Measurements from ENCODE around the gene GALNS. TPM values are rescaled to one million over a fixed set of nuclear protein-coding genes. Genes with fewer than 3 reads are reported as not detected.

GALNS gene
- polyA plus RNA-seq, 1 experiment: 11.6 TPM

GRCh38 chr16:88834670-88835069 lies 22.1 kb downstream of the GALNS start:
- H3K27ac ChIP-seq (ENCODE audit: low read depth, low read length): no peak overlapping the region
- no peak for DNase-seq (ENCODE audit: low read depth, low spot score)
- no peak overlapping the region for H3K4me3 ChIP-seq (ENCODE audit: low read depth, low read length)
- TF ChIP-seq, protein P1, sequence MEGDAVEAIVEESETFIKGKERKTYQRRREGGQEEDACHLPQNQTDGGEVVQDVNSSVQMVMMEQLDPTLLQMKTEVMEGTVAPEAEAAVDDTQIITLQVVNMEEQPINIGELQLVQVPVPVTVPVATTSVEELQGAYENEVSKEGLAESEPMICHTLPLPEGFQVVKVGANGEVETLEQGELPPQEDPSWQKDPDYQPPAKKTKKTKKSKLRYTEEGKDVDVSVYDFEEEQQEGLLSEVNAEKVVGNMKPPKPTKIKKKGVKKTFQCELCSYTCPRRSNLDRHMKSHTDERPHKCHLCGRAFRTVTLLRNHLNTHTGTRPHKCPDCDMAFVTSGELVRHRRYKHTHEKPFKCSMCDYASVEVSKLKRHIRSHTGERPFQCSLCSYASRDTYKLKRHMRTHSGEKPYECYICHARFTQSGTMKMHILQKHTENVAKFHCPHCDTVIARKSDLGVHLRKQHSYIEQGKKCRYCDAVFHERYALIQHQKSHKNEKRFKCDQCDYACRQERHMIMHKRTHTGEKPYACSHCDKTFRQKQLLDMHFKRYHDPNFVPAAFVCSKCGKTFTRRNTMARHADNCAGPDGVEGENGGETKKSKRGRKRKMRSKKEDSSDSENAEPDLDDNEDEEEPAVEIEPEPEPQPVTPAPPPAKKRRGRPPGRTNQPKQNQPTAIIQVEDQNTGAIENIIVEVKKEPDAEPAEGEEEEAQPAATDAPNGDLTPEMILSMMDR (IDR thresholded peaks at IDR 0.05; ENCODE audit: low read depth, low read length): no peak
- H3K9me3 ChIP-seq (ENCODE audit: control insufficient read depth, insufficient read depth, low read length): no peaks in the 10 kb centered on the region
- H3K27me3 ChIP-seq (ENCODE audit: control insufficient read depth, insufficient read depth, low read length): no peaks in the 10 kb centered on the region
- POLR2A ChIA-PET: no interaction called here
- CTCF ChIA-PET: no interaction called here

- Histone ChIP-seq H3K9me3 (ENCODE audit: control insufficient read depth, insufficient read depth, low read length) (no peaks in the 10 kb centered on the region), H3K27me3 (ENCODE audit: control insufficient read depth, insufficient read depth, low read length) (no peaks in the 10 kb centered on the region), H3K27ac (ENCODE audit: low read depth, low read length) (no peak overlapping the region), H3K4me3 (ENCODE audit: low read depth, low read length) (no peak overlapping the region)
- no peak for DNase-seq (ENCODE audit: low read depth, low spot score)
- ChIA-PET CTCF (no interaction called here), POLR2A (interaction anchor here (0.6 kb wide), 1 partner anchor 46 kb away, joined by 4 read pairs; no protein-coding TSS in a partner anchor)
- TF ChIP-seq, protein P1 (IDR thresholded peaks at IDR 0.05; ENCODE audit: low read depth, low read length): no peak
These were observed 23.7 kb downstream of the GALNS start for GRCh38 chr16:88833086-88833485.

DNA sequence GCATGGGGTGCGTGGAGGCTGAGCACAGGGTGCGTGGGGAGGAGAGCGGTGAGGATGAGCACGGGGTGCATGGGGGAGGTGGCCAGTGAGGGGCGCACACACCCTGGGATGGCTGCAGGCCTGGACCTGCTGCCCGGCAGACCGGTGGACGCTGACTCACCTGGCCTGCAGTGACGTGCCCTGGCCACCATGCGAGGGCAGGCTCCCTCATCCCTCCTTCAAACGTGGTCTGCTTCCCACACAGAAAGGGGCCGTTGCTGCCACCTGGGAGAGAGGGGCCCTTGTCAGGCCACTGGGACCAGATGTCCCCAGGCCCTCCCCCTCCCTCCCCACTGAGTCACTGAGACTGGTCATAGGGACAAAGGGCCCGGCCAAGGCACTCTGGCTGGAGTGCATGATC lies 24.9 kb downstream of the GALNS start:
- TF ChIP-seq, protein P1 (IDR thresholded peaks at IDR 0.05; ENCODE audit: low read depth, low read length): no peak
- CTCF ChIA-PET: no interaction called here
- H3K9me3 ChIP-seq (ENCODE audit: control insufficient read depth, insufficient read depth, low read length): no peaks in the 10 kb centered on the region
- no peak for DNase-seq (ENCODE audit: low read depth, low spot score)
- H3K4me3 ChIP-seq (ENCODE audit: low read depth, low read length): no peak overlapping the region
- POLR2A ChIA-PET: no interaction called here
- no peak overlapping the region for H3K27ac ChIP-seq (ENCODE audit: low read depth, low read length)
- no peaks in the 10 kb centered on the region for H3K27me3 ChIP-seq (ENCODE audit: control insufficient read depth, insufficient read depth, low read length)

- Histone ChIP-seq H3K27ac (ENCODE audit: low read depth, low read length) (no peak overlapping the region), H3K27me3 (ENCODE audit: control insufficient read depth, insufficient read depth, low read length) (no peaks in the 10 kb centered on the region), H3K9me3 (ENCODE audit: control insufficient read depth, insufficient read depth, low read length) (no peaks in the 10 kb centered on the region), H3K4me3 (ENCODE audit: low read depth, low read length) (no peak overlapping the region)
- POLR2A ChIA-PET: no interaction called here
- CTCF ChIA-PET: interaction anchor here (0.6 to 1.3 kb wide), 3 partner anchors 58 to 94 kb away, joined by 3 to 5 read pairs (median 3); no protein-coding TSS in a partner anchor
- TF ChIP-seq, protein P1 (IDR thresholded peaks at IDR 0.05; ENCODE audit: low read depth, low read length): no peak
- no peak for DNase-seq (ENCODE audit: low read depth, low spot score)
These were observed 26.0 kb downstream of the GALNS start for GRCh38 chr16:88830783-88831182.

- Histone ChIP-seq H3K4me3 (ENCODE audit: low read depth, low read length) (no peak overlapping the region), H3K27me3 (ENCODE audit: control insufficient read depth, insufficient read depth, low read length) (no peaks in the 10 kb centered on the region), H3K9me3 (ENCODE audit: control insufficient read depth, insufficient read depth, low read length) (no peaks in the 10 kb centered on the region), H3K27ac (ENCODE audit: low read depth, low read length) (no peak overlapping the region)
- ChIA-PET POLR2A (no interaction called here), CTCF (interaction anchor here (0.6 to 1.3 kb wide), 3 partner anchors 59 to 93 kb away, joined by 3 to 5 read pairs (median 3); no protein-coding TSS in a partner anchor)
- TF ChIP-seq, protein P1 (IDR thresholded peaks at IDR 0.05; ENCODE audit: low read depth, low read length): no peak
- DNase-seq (ENCODE audit: low read depth, low spot score): no peak
These were observed 26.5 kb downstream of the GALNS start for GRCh38 chr16:88830258-88830657.

Measured in AG04450 (cell line).